Transverse colon (tissue), 4 donors: ENCODE data around the gene DAAM1. TPM values are rescaled to one million over a fixed set of nuclear protein-coding genes. Genes with fewer than 3 reads are reported as not detected.

Source experiments
- DNase-seq: peaks from one replicate; pipeline ENCODE4 v3.0.0-alpha.2; 2019
- H3K27ac ChIP-seq, 4 donors: fragments of 200-600 bp; sonication (generic); 2 replicates each; pipeline ENCODE4 v1.5.1; 2016 to 2018; ENCODE audit warnings: inconsistent platforms in 4 of 4
- H3K27me3 ChIP-seq: fragments of 200-600 bp; sonication (generic); 2 replicates; pipeline ENCODE4 v1.5.1; 2017; ENCODE audit warnings: inconsistent platforms
- H3K36me3 ChIP-seq, 4 donors: fragments of 200-600 bp; sonication (generic); 2 replicates each; pipeline ENCODE4 v1.5.1; 2017 to 2019; ENCODE audit warnings: inconsistent platforms in 4 of 4
- H3K4me1 ChIP-seq, 4 donors: fragments of 200-600 bp; sonication (generic); 2 replicates each; pipeline ENCODE4 v1.5.1; 2017 to 2020; ENCODE audit warnings: inconsistent platforms in 4 of 4
- H3K4me3 ChIP-seq, 4 donors: fragments of 200-600 bp; sonication (generic); 1 replicate in 1 of 4; 2 replicates in 3 of 4; pipeline versions ENCODE4 v1.5.1 to v1.6.1; 2017 to 2019; ENCODE audit warnings: inconsistent platforms in 4 of 4
- H3K9me3 ChIP-seq, 2 donors: fragments of 200-600 bp; sonication (generic); 2 replicates each; pipeline ENCODE4 v1.5.1; 2017 to 2019; ENCODE audit warnings: inconsistent platforms in 2 of 2
- CTCF ChIP-seq, 5 experiments: fragments of 200-600 bp in 3 of 5; fragments of 450-650 bp in 2 of 5; sonication (generic) in 3 of 5; IDR thresholded peaks; 1 replicate in 2 of 5; 2 replicates in 3 of 5; pipeline ENCODE4 v1.5.1; 2016 to 2017; ENCODE audit warnings: antibody characterized with exemption in 5 of 5, inconsistent platforms in 3 of 5, mild to moderate bottlenecking in 2 of 5, moderate library complexity in 1 of 5
- EP300 ChIP-seq: sonication (generic); formaldehyde crosslinking; IDR thresholded peaks from one replicate; pipeline ENCODE4 v1.6.1; 2017; ENCODE audit warnings: antibody characterized with exemption, low read depth
- POLR2A ChIP-seq: fragments of 450-650 bp; IDR thresholded peaks from one replicate; pipeline ENCODE4 v1.6.1; 2016; ENCODE audit warnings: antibody characterized with exemption, mild to moderate bottlenecking, moderate library complexity
- POLR2AphosphoS5 ChIP-seq, 3 donors: sonication (generic); formaldehyde crosslinking; IDR thresholded peaks; one replicate each; pipeline ENCODE4 v1.6.1; 2016; ENCODE audit warnings: antibody characterized with exemption in 3 of 3
- WGBS, 2 donors: methylation state at CpG; one replicate each; pipeline ENCODE4 v1.1.5; 2018; ENCODE audit warnings: low coverage in 1 of 2; 5-methylcytosine and 5-hydroxymethylcytosine counted together
- in situ Hi-C, 4 donors: fragments of 200-750 bp; cut with MboI; loops; one replicate each; pipeline versions ENCODE4 v1.15.0 to v1.15.1; 2017; ENCODE audit warnings: low sequenced_read_pairs in 3 of 4, low pct_ligation_motif_present in 1 of 4, low pct_unique_long_range_greater_than_20kb in 1 of 4
- intact Hi-C: fragments of 100-400 bp; cut with DNase I; formaldehyde crosslinking; loops from one replicate; pipeline ENCODE4 v1.15.1; 2023; ENCODE audit warnings: low total_unique reads
- total RNA-seq, 4 donors: library from RNA; depleted of rRNA; stranded (reverse); fragments of >200 nt; gene quantifications; one replicate each; pipeline ENCODE4 v1.1.0, GENCODE V29; 2016

The DAAM1 gene
- total RNA-seq, 4 donors from 2014 or later: 23.9 to 44.5 (median 42.8) TPM

- no peak overlapping the region for H3K4me3 ChIP-seq
- no peak for DNase-seq
- peak overlapping the region in 3 of 4 donors; percentile 15 to 43 (median 20) for H3K27ac ChIP-seq
- no peaks in the 10 kb centered on the region for H3K36me3 ChIP-seq
- H3K9me3 ChIP-seq: no peaks in the 10 kb centered on the region
- 80 to 96% methylated on average over 2 of the region's 2 CpGs for WGBS, 2 donors
- in situ Hi-C loops (no loop called here), intact Hi-C loops (no loop called here)
- peaks cover 4 to 42% (median 16%) of the 10 kb centered on the region in 4 donors for H3K4me1 ChIP-seq
- TF ChIP-seq POLR2AphosphoS5 (IDR thresholded peaks at IDR 0.05) (no peak), POLR2A (no peak), CTCF (IDR thresholded peaks at IDR 0.05) (no peak), EP300 (no peak)
- H3K27me3 ChIP-seq: no peaks in the 10 kb centered on the region
Observed at GRCh38 chr14:59277659-59278058, 89.2 kb downstream of the DAAM1 start.

- in situ Hi-C loops: no loop called here
- Histone ChIP-seq H3K9me3 (no peaks in the 10 kb centered on the region), H3K4me1 (peaks cover 4 to 42% (median 16%) of the 10 kb centered on the region in 4 donors), H3K27ac (peak overlapping the region in 3 of 4 donors; percentile 15 to 51 (median 30)), H3K27me3 (no peaks in the 10 kb centered on the region), H3K36me3 (no peaks in the 10 kb centered on the region), H3K4me3 (no peak overlapping the region)
- DNase-seq: no peak
- intact Hi-C loops: no loop called here
- 40 to 70% methylated on average over 1 to 2 of the region's 2 CpGs for WGBS, 2 donors
- TF ChIP-seq POLR2AphosphoS5 (IDR thresholded peaks at IDR 0.05): no peak
- TF ChIP-seq POLR2A: no peak
- no peak for TF ChIP-seq CTCF (IDR thresholded peaks at IDR 0.05)
- TF ChIP-seq EP300: no peak
Observed at GRCh38 chr14:59278111-59278510, 89.6 kb downstream of the DAAM1 start.

- WGBS, 2 donors: 80 to 94% methylated on average over 1 to 5 of the region's 5 CpGs
- Histone ChIP-seq H3K36me3 (no peaks in the 10 kb centered on the region), H3K27ac (no peak overlapping the region), H3K4me3 (no peak overlapping the region), H3K27me3 (no peaks in the 10 kb centered on the region), H3K9me3 (peaks cover 0 to 6% of the 10 kb centered on the region in 2 donors), H3K4me1 (peaks cover 0 to 23% (median 5%) of the 10 kb centered on the region in 4 donors)
- TF ChIP-seq EP300 (no peak), POLR2A (no peak), POLR2AphosphoS5 (IDR thresholded peaks at IDR 0.05) (no peak), CTCF (IDR thresholded peaks at IDR 0.05) (no peak)
- in situ Hi-C loops (no loop called here), intact Hi-C loops (no loop called here)
- DNase-seq: no peak
Observed at GRCh38 chr14:59280961-59281360, 92.5 kb downstream of the DAAM1 start.

GRCh38 chr14:59281609-59282377, 93.3 kb downstream of the DAAM1 start:
- in situ Hi-C loops (no loop called here), intact Hi-C loops (no loop called here)
- H3K36me3 ChIP-seq: no peaks in the 10 kb centered on the region
- no peak overlapping the region for H3K4me3 ChIP-seq
- peaks cover 0 to 19% (median 3%) of the 10 kb centered on the region in 4 donors for H3K4me1 ChIP-seq
- H3K9me3 ChIP-seq: peaks cover 0 to 6% of the 10 kb centered on the region in 2 donors
- H3K27ac ChIP-seq: no peak overlapping the region
- no peak for DNase-seq
- no peak for TF ChIP-seq CTCF (IDR thresholded peaks at IDR 0.05)
- TF ChIP-seq EP300: no peak
- no peak for TF ChIP-seq POLR2A
- TF ChIP-seq POLR2AphosphoS5 (IDR thresholded peaks at IDR 0.05): no peak
- WGBS, 2 donors: 13 to 69% methylated on average over 1 to 3 of the region's 3 CpGs
- H3K27me3 ChIP-seq: no peaks in the 10 kb centered on the region
